ENCODE measurements around the gene KDM4B.

The KDM4B gene

DNA sequence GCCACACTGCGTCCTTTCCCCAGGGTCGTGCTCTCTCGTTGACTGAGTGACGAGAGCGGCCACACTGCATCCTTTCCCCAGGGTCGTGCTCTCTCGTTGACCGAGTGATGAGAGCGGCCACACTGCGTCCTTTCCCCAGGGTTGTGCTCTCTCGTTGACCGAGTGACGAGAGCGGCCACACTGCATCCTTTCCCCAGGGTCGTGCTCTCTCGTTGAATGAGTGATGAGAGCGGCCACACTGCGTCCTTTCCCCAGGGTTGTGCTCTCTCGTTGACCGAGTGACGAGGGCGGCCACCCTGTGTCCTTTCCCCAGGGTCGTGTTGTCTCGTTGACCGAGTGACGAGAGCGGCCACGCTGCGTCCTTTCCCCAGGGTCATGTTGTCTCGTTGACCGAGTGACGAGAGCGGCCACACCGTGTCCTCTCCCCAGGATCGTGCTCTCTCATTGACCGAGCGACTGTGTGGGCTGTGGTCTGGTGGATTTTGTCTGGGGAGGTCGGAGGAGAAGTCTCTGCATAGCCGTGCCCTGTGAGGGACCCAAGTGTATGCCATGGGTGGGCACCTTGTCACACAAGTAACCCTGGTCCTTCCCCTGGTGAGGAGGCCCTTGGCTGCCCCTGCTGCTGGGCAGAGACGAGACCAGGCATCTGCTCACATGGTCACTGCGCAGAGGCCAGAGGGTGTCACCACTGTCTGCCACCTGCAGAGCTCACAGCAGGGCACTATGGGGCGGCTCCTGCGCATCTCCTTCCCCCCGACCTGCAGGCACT is 107.7 kb downstream of the KDM4B start:
- in situ Hi-C loops (cut with HindIII; ENCODE audit: low pct_ligation_motif_present, low sequenced_read_pairs), result no loop called here
- DNase-seq, result no peak
- Histone ChIP-seq H3K27me3 (replicated peaks) (no peaks in the 10 kb centered on the region), H3K36me3 (replicated peaks) (peaks cover 26% of the 10 kb centered on the region), H3K27ac (no peak overlapping the region), H3K4me3 (ENCODE audit: low read depth, low read length) (no peak overlapping the region)
- TF ChIP-seq, protein P1, sequence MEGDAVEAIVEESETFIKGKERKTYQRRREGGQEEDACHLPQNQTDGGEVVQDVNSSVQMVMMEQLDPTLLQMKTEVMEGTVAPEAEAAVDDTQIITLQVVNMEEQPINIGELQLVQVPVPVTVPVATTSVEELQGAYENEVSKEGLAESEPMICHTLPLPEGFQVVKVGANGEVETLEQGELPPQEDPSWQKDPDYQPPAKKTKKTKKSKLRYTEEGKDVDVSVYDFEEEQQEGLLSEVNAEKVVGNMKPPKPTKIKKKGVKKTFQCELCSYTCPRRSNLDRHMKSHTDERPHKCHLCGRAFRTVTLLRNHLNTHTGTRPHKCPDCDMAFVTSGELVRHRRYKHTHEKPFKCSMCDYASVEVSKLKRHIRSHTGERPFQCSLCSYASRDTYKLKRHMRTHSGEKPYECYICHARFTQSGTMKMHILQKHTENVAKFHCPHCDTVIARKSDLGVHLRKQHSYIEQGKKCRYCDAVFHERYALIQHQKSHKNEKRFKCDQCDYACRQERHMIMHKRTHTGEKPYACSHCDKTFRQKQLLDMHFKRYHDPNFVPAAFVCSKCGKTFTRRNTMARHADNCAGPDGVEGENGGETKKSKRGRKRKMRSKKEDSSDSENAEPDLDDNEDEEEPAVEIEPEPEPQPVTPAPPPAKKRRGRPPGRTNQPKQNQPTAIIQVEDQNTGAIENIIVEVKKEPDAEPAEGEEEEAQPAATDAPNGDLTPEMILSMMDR (IDR thresholded peaks at IDR 0.05; ENCODE audit: low read depth, low read length, missing control alignments), result no peak

DNA sequence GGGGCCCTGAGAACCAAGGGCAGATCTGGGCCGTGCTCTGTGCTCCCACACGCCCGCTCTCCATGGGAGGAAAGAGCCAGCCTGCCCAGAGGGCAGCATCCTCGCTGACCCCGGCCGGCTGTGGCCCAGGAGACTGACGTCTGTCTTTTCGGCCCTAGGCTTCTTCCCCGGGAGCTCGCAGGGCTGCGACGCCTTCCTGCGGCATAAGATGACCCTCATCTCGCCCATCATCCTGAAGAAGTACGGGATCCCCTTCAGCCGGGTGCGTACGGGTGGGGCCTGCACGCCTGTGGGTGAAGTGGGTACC is 108.2 kb downstream of the KDM4B start:
- no peak for DNase-seq
- in situ Hi-C loops (cut with HindIII; ENCODE audit: low pct_ligation_motif_present, low sequenced_read_pairs), result no loop called here
- TF ChIP-seq, protein P1 (IDR thresholded peaks at IDR 0.05; ENCODE audit: low read depth, low read length, missing control alignments), result no peak
- no peak overlapping the region for H3K27ac ChIP-seq
- no peaks in the 10 kb centered on the region for H3K27me3 ChIP-seq (replicated peaks)
- no peak overlapping the region for H3K4me3 ChIP-seq (ENCODE audit: low read depth, low read length)
- peaks cover 31% of the 10 kb centered on the region for H3K36me3 ChIP-seq (replicated peaks)

DNA sequence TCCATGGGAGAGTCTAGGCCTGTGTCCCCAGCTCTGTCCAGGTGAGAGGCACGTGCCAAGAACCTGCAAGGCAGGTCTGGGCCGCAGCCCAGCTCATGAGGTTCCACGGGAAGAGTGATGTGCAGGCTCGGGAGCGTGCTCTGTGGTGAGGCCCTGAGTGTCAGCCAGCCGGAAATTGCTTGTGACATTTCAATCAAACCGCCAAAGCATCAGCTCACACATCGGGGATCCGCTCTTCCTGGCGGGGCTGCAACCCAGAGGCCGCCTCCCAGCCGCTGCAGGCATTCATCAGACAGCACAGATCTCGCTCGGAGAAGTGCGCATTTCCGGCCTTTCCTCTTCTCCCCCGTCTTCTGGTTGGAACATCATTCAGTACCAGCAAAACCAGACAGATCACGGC is 109.3 kb downstream of the KDM4B start:
- Histone ChIP-seq H3K27ac (no peak overlapping the region), H3K27me3 (replicated peaks) (no peaks in the 10 kb centered on the region), H3K36me3 (replicated peaks) (peaks cover 35% of the 10 kb centered on the region), H3K4me3 (ENCODE audit: low read depth, low read length) (no peak overlapping the region)
- TF ChIP-seq, protein P1 (IDR thresholded peaks at IDR 0.05; ENCODE audit: low read depth, low read length, missing control alignments), result no peak
- in situ Hi-C loops (cut with HindIII; ENCODE audit: low pct_ligation_motif_present, low sequenced_read_pairs), result no loop called here
- no peak for DNase-seq

DNA sequence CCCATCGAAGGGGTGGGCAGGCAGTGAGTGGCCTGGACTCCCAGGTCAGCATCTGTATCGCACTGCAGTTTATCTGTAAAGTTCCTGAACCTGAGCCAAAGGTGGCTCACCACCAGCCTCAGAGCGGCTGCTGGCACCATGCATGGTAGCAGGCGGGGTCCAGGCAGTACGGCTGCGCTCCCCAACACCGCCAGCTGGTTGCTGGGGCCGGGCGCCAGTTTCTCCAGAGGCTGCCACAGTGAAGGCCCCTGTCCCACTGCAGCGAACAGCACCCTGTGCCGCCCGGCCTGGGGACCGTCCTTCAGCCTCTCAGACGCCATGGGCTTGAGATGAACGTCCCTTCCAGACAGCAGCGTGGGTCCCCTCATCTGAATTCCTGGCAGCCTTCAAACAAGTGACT is 109.8 kb downstream of the KDM4B start:
- Histone ChIP-seq H3K27me3 (replicated peaks) (no peaks in the 10 kb centered on the region), H3K4me3 (ENCODE audit: low read depth, low read length) (no peak overlapping the region), H3K27ac (no peak overlapping the region), H3K36me3 (replicated peaks) (peaks cover 35% of the 10 kb centered on the region)
- DNase-seq, result no peak
- in situ Hi-C loops (cut with HindIII; ENCODE audit: low pct_ligation_motif_present, low sequenced_read_pairs), result no loop called here
- TF ChIP-seq, protein P1 (IDR thresholded peaks at IDR 0.05; ENCODE audit: low read depth, low read length, missing control alignments), result no peak

DNA sequence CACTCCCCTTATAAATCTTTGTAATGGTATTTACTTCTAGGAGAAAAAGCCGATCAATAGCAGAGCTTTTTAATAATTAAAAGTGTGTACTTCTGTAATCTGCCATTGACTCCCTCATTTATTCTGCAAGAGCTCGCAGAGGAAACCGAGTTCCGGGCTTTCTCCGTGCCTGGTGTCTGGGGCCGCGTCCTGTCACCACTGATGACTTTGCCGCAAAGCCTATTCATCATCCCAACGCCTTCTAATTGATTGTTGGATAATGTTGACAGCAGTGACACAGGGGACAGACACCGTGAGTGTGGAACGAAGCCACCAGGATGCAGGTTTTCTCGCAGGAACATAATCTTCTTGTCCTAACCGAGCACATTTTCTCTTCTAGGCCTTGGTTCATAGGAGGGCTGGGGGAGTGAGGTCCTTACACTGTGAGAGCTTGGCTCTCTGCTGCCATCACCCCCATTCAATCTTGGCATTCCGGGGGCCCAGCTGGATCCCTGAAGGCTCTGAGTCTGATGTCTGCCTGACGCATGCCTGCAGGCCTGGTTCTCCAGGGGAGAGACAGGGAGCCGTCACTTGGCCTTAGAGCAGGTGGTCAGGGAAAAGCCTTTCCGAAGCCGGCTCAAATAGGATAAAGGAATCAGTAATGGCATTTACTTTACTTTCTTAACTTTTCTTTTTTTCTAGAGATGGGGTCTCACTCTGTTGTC is 110.3 kb downstream of the KDM4B start:
- TF ChIP-seq, protein P1 (IDR thresholded peaks at IDR 0.05; ENCODE audit: low read depth, low read length, missing control alignments), result no peak
- in situ Hi-C loops (cut with HindIII; ENCODE audit: low pct_ligation_motif_present, low sequenced_read_pairs), result no loop called here
- Histone ChIP-seq H3K36me3 (replicated peaks) (peaks cover 35% of the 10 kb centered on the region), H3K27me3 (replicated peaks) (no peaks in the 10 kb centered on the region), H3K27ac (no peak overlapping the region), H3K4me3 (ENCODE audit: low read depth, low read length) (no peak overlapping the region)
- no peak for DNase-seq

Data from brain microvascular endothelial cell (primary cell).